SK-N-SH (cell line): ENCODE results near the gene SEPHS2. TPM values are rescaled to one million over a fixed set of nuclear protein-coding genes. Genes with fewer than 3 reads are reported as not detected.

Source experiments
- CTCF ChIA-PET: fragments of 300-600, 350-600 bp; formaldehyde crosslinking; extraction: SDS; loops from one replicate; lab custom pipeline; 2021; lab: Yijun Ruan, JAX
- POLR2A ChIA-PET: fragments of 350-600 bp; sonication (Branson Sonifier 250); formaldehyde crosslinking; extraction: SDS; loops from one replicate; lab custom pipeline; 2020; ENCODE audit warnings: antibody characterized with exemption, inconsistent platforms; lab: Yijun Ruan, JAX
- DNase-seq: peaks from one replicate; pipeline ENCODE4 v3.0.0; 2012
- H2AFZ ChIP-seq: fragments of 200-600 bp; sonication (generic); 2 replicates; pipeline ENCODE4 v1.8.1; 2016; ENCODE audit warnings: antibody characterized with exemption, mild to moderate bottlenecking, low read depth
- H3F3A ChIP-seq: fragments of 200-600 bp; sonication (generic); replicated peaks from 2 replicates; pipeline ENCODE3; 2016; ENCODE audit warnings: antibody characterized with exemption, mild to moderate bottlenecking; ENCODE audit not compliant: insufficient read depth
- H3K27ac ChIP-seq, 2 experiments: fragments of 200-500 bp in 1 of 2; fragments of 200-600 bp in 1 of 2; sonication (Bioruptor generic) in 1 of 2; sonication (generic), shearing (Covaris generic) in 1 of 2; 2 replicates each; pipeline versions ENCODE4 v1.5.1 to v1.6.1; 2014 to 2016; ENCODE audit warnings: low read depth in 2 of 2, inconsistent platforms in 1 of 2, low read length in 1 of 2, mild to moderate bottlenecking in 1 of 2, mixed read lengths in 1 of 2
- H3K27me3 ChIP-seq: fragments of 200-600 bp; sonication (generic), shearing (Covaris generic); 2 replicates; pipeline ENCODE4 v1.6.1; 2016; ENCODE audit warnings: mixed run types; ENCODE audit not compliant: insufficient read depth
- H3K36me3 ChIP-seq, 2 experiments: fragments of 200-500 bp in 1 of 2; fragments of 200-600 bp in 1 of 2; sonication (Bioruptor generic) in 1 of 2; sonication (generic) in 1 of 2; replicated peaks in 1 of 2; 2 replicates each; pipeline versions ENCODE3 to v1.5.1; 2014 to 2016; ENCODE audit warnings: low read length in 1 of 2, mild to moderate bottlenecking in 1 of 2; ENCODE audit not compliant: insufficient read depth in 2 of 2, control insufficient read depth in 1 of 2
- H3K4me1 ChIP-seq, 2 experiments: fragments of 200-500 bp in 1 of 2; fragments of 200-600 bp in 1 of 2; sonication (Bioruptor generic) in 1 of 2; sonication (generic), shearing (Covaris generic) in 1 of 2; 2 replicates each; pipeline versions ENCODE4 v1.5.1 to v1.6.1; 2014 to 2016; ENCODE audit warnings: low read depth in 1 of 2, low read length in 1 of 2, mixed run types in 1 of 2; ENCODE audit not compliant: insufficient read depth in 2 of 2, control insufficient read depth in 1 of 2
- H3K4me2 ChIP-seq: fragments of 200-600 bp; sonication (generic), shearing (Covaris generic); 2 replicates; pipeline ENCODE4 v1.6.1; 2017; ENCODE audit warnings: mixed run types
- H3K4me3 ChIP-seq, 2 experiments: fragments of 200-500 bp in 1 of 2; fragments of 200-600 bp in 1 of 2; sonication (Bioruptor generic) in 1 of 2; sonication (generic), shearing (Covaris generic) in 1 of 2; 2 replicates each; pipeline versions ENCODE4 v1.5.1 to v1.8.1; 2014 to 2016; ENCODE audit warnings: low read depth in 2 of 2, inconsistent platforms in 1 of 2, low read length in 1 of 2, mild to moderate bottlenecking in 1 of 2, mixed read lengths in 1 of 2, moderate library complexity in 1 of 2
- H3K79me2 ChIP-seq: fragments of 200-600 bp; sonication (generic); 2 replicates; pipeline ENCODE4 v1.8.1; 2017; ENCODE audit warnings: mild to moderate bottlenecking; ENCODE audit not compliant: insufficient read depth
- H3K9ac ChIP-seq: fragments of 200-600 bp; sonication (generic); 2 replicates; pipeline ENCODE4 v1.6.1; 2017; ENCODE audit warnings: mixed run types
- H3K9me2 ChIP-seq: fragments of 200-600 bp; sonication (generic); 2 replicates; pipeline ENCODE4 v1.6.1; 2017; ENCODE audit warnings: mixed run types
- H3K9me3 ChIP-seq: fragments of 200-600 bp; sonication (generic); 2 replicates; pipeline ENCODE4 v1.6.1; 2017; ENCODE audit warnings: mixed run types, mild to moderate bottlenecking, moderate library complexity
- H4K20me1 ChIP-seq: fragments of 200-600 bp; sonication (generic); 2 replicates; pipeline ENCODE4 v1.6.1; 2017; ENCODE audit warnings: mild to moderate bottlenecking, mixed run types; ENCODE audit not compliant: insufficient read depth
- CTCF ChIP-seq: fragments of 200-600 bp; sonication (generic); IDR thresholded peaks from 2 replicates; pipeline ENCODE4 v1.6.1; 2017; ENCODE audit warnings: antibody characterized with exemption, mild to moderate bottlenecking, moderate library complexity
- ELF1 ChIP-seq: IDR thresholded peaks from 2 replicates; pipeline ENCODE4 v1.4.0; 2012
- EP300 ChIP-seq, 2 experiments: IDR thresholded peaks; 2 replicates each; pipeline versions ENCODE4 v1.4.0 to v1.6.1; 2012; ENCODE audit warnings: borderline replicate concordance in 1 of 2, low read depth in 1 of 2, low read length in 1 of 2
- FOXM1 ChIP-seq: IDR thresholded peaks from 2 replicates; pipeline ENCODE4 v1.4.0; 2012; ENCODE audit warnings: low read depth, mild to moderate bottlenecking
- GABPA ChIP-seq: IDR thresholded peaks from 2 replicates; pipeline ENCODE4 v1.4.0; 2012; ENCODE audit warnings: low read depth, mild to moderate bottlenecking
- IRF3 ChIP-seq: fragments of 150-350 bp; IDR thresholded peaks from 2 replicates; pipeline ENCODE4 v1.6.1; 2016; ENCODE audit warnings: mild to moderate bottlenecking, low read depth, low read length
- MAX ChIP-seq: IDR thresholded peaks from 2 replicates; pipeline ENCODE4 v1.4.0; 2012; ENCODE audit warnings: low read depth
- NFIC ChIP-seq: IDR thresholded peaks from 2 replicates; pipeline ENCODE4 v1.4.0; 2012; ENCODE audit warnings: borderline replicate concordance
- NRF1 ChIP-seq: IDR thresholded peaks from 2 replicates; pipeline ENCODE4 v1.6.1; 2012; ENCODE audit warnings: low read depth, mild to moderate bottlenecking, low read length
- RAD21 ChIP-seq: IDR thresholded peaks from 2 replicates; pipeline ENCODE4 v1.6.1; 2012; ENCODE audit warnings: mild to moderate bottlenecking, low read length
- RCOR1 ChIP-seq: fragments of 150-350 bp; IDR thresholded peaks from 2 replicates; pipeline ENCODE4 v1.6.1; 2017; ENCODE audit warnings: antibody characterized with exemption, low read length
- REST ChIP-seq: IDR thresholded peaks from 2 replicates; pipeline ENCODE4 v1.6.1; 2012; ENCODE audit warnings: mild to moderate bottlenecking, low read depth, low read length, moderate library complexity
- SMC3 ChIP-seq: IDR thresholded peaks from 2 replicates; pipeline ENCODE4 v1.6.1; 2012; ENCODE audit warnings: low read depth, low read length, improper control_type of control experiment
- USF1 ChIP-seq: IDR thresholded peaks from 2 replicates; pipeline ENCODE4 v1.4.0; 2012; ENCODE audit warnings: low read depth, borderline replicate concordance
- YY1 ChIP-seq: IDR thresholded peaks from 2 replicates; pipeline ENCODE4 v1.4.0; 2012; ENCODE audit warnings: low read depth, mild to moderate bottlenecking
- ZBTB33 ChIP-seq: IDR thresholded peaks from 2 replicates; pipeline ENCODE4 v1.4.0; 2012; ENCODE audit warnings: low read depth, borderline replicate concordance
- WGBS: methylation state at CpG from one replicate; pipeline ENCODE4 v1.1.6; 2017; ENCODE audit warnings: low lambda C conversion rate; 5-methylcytosine and 5-hydroxymethylcytosine counted together
- polyA plus RNA-seq, 3 experiments: library from polyadenylated mRNA; depleted of rRNA; stranded (reverse); fragments of >200 nt; gene quantifications; 2 replicates each; pipeline ENCODE4 v1.2.3, GENCODE V29; 2012

The SEPHS2 gene
- polyA plus RNA-seq, 1 of the 3 experiments (the other 2 are of a cell fraction) = 30.8 TPM

- Histone ChIP-seq H4K20me1 (peaks cover under 1% of the 10 kb centered on the region; the same call in 1 of the 2 replicates), H3F3A (peaks cover 16% of the 10 kb centered on the region), H3K4me3 (no peak overlapping the region), H3K9ac (no peak overlapping the region), H3K9me2 (no peaks in the 10 kb centered on the region), H3K4me1 (peaks cover 0 to 12% of the 10 kb centered on the region in 2 experiments; a peak in 1 of 4 replicates), H2AFZ (no peak overlapping the region), H3K27me3 (no peaks in the 10 kb centered on the region), H3K36me3 (peaks cover 11 to 28% of the 10 kb centered on the region in 2 experiments), H3K4me2 (no peak overlapping the region), H3K27ac (no peak overlapping the region), H3K79me2 (peaks cover 7% of the 10 kb centered on the region; the same call in 1 of the 2 replicates), H3K9me3 (no peaks in the 10 kb centered on the region)
- ChIA-PET CTCF (interaction anchor here (1.0 to 4.0 kb wide), 3 partner anchors 9 to 29 kb away, joined by 5 to 24 read pairs (median 13); partner anchors contain the start of gene DCTPP1), POLR2A (no interaction called here)
- WGBS = 93% methylated on average over 5 of the region's 5 CpGs
- TF ChIP-seq NRF1 (no peak), RCOR1 (no peak), NFIC (no peak), RAD21 (no peak), CTCF (no peak), ZBTB33 (no peak), ELF1 (no peak), MAX (no peak), FOXM1 (no peak), REST (no peak), YY1 (no peak), USF1 (no peak), EP300 (IDR thresholded peaks at IDR 0.05; ENCODE audit: borderline replicate concordance in 1 of 2, low read depth in 1 of 2, low read length in 1 of 2) (no peak), SMC3 (no peak), IRF3 (no peak), GABPA (no peak)
- no peak for DNase-seq
Measured at GRCh38 chr16:30421010-30421409, 24.7 kb downstream of the SEPHS2 start.
